RWPE2 (cell line): Measurements from ENCODE around the gene SEM1.
"Not testable (repeated sequence)": the region's sequence is repeated elsewhere in the genome, so short reads cannot be mapped to it uniquely, and the experiment has no call there.

Experiments used
- ATAC-seq: fragments of 200-7000 bp; cut with Tn5 transposase; 3 replicates; pipeline ENCODE4 v1.9.1; 2021; ENCODE audit warnings: low read depth
- DNase-seq: peaks from one replicate; pipeline ENCODE4 v3.0.0-alpha.2; 2020; ENCODE audit warnings: low spot score
- H3K27ac ChIP-seq: fragments of 450-650 bp; 2 replicates; pipeline ENCODE4 v1.5.1; 2017; ENCODE audit warnings: mild to moderate bottlenecking; ENCODE audit not compliant: poor library complexity, severe bottlenecking
- H3K27me3 ChIP-seq: fragments of 250-450 bp; sonication (Bioruptor Pico); 2 replicates; pipeline ENCODE4 v1.5.1; 2021; ENCODE audit warnings: mild to moderate bottlenecking, moderate library complexity; ENCODE audit not compliant: insufficient read depth, poor library complexity, severe bottlenecking
- H3K36me3 ChIP-seq: fragments of 250-450 bp; sonication (Bioruptor Pico); 2 replicates; pipeline ENCODE4 v1.5.1; 2020; ENCODE audit warnings: low read depth, mild to moderate bottlenecking, moderate library complexity
- H3K4me1 ChIP-seq: fragments of 250-450 bp; sonication (Bioruptor Pico); 2 replicates; pipeline ENCODE4 v1.5.1; 2021; ENCODE audit warnings: mild to moderate bottlenecking, moderate library complexity; ENCODE audit not compliant: insufficient read depth, poor library complexity, severe bottlenecking
- H3K4me3 ChIP-seq: fragments of 250-450 bp; sonication (Bioruptor Pico); 2 replicates; pipeline ENCODE4 v1.5.1; 2021; ENCODE audit warnings: mild to moderate bottlenecking, moderate library complexity; ENCODE audit not compliant: severe bottlenecking
- H3K9me3 ChIP-seq: fragments of 250-450 bp; sonication (Bioruptor Pico); 2 replicates; pipeline ENCODE4 v1.5.1; 2021; ENCODE audit warnings: mild to moderate bottlenecking, moderate library complexity; ENCODE audit not compliant: severe bottlenecking
- TF ChIP-seq, protein P1 (sequence below): fragments of 450-650 bp; IDR thresholded peaks from one replicate; pipeline ENCODE4 v1.5.1; 2017; ENCODE audit warnings: mild to moderate bottlenecking, moderate library complexity; ENCODE audit not compliant: poor library complexity, severe bottlenecking

SEM1 gene

DNA sequence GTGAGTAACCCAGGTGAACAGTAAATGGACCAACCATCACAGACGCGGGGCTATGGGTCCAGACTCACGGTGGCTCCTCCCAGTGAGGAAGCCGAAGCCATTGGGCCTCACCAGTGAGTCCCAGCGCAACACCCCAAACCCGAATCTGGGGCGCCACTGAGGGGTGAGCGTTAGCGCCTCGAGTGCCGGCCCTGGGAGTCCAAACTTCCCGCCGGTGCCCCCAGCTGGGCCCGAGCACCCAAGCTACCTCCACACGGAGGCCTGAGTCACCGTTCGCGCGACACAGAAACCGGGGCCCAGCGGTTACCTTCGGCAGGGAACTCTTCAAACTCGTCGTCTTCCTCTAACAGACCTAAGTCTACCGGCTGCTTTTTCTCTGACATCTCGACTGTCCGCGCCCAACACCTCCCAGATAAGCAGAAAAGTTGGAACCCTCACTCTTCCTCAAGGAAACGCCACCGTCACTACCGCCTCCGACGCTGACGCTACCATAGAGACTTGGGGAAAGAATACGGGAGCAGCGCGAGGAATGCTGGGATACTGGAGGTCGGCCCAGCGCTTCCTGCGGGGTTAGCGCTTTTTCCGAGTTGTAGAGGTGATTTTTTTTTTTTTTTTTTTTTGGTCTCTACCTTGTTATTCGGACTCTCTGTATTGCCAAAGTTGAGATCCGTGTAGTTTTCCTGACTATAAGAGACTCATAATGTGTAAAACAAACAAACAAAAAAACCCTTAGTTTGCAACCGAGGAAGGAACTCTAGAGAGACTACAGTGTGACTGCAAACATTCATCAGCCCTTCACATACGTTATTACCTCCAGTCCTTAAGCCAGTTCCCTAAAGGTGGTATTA, at the start of gene SEM1:
SEM1 (minus strand) TSS at position 466 of the 848 bp plus-strand sequence; CDS start at position 383, 83 bp downstream.
- TF ChIP-seq, protein P1, sequence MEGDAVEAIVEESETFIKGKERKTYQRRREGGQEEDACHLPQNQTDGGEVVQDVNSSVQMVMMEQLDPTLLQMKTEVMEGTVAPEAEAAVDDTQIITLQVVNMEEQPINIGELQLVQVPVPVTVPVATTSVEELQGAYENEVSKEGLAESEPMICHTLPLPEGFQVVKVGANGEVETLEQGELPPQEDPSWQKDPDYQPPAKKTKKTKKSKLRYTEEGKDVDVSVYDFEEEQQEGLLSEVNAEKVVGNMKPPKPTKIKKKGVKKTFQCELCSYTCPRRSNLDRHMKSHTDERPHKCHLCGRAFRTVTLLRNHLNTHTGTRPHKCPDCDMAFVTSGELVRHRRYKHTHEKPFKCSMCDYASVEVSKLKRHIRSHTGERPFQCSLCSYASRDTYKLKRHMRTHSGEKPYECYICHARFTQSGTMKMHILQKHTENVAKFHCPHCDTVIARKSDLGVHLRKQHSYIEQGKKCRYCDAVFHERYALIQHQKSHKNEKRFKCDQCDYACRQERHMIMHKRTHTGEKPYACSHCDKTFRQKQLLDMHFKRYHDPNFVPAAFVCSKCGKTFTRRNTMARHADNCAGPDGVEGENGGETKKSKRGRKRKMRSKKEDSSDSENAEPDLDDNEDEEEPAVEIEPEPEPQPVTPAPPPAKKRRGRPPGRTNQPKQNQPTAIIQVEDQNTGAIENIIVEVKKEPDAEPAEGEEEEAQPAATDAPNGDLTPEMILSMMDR = no peak
- H3K4me3 ChIP-seq = peak within 1 kb of the TSS; percentile 90
- peak within 1 kb of the TSS; percentile 68 for H3K27ac ChIP-seq
- H3K36me3 ChIP-seq = peaks cover 26% of the 10 kb centered on the region
- peaks cover 11% of the 10 kb centered on the region for H3K4me1 ChIP-seq
- H3K27me3 ChIP-seq = no peaks in the 10 kb centered on the region
- ATAC-seq = peak; percentile 94
- H3K9me3 ChIP-seq = no peaks in the 10 kb centered on the region
- peak; percentile 74 for DNase-seq

DNA sequence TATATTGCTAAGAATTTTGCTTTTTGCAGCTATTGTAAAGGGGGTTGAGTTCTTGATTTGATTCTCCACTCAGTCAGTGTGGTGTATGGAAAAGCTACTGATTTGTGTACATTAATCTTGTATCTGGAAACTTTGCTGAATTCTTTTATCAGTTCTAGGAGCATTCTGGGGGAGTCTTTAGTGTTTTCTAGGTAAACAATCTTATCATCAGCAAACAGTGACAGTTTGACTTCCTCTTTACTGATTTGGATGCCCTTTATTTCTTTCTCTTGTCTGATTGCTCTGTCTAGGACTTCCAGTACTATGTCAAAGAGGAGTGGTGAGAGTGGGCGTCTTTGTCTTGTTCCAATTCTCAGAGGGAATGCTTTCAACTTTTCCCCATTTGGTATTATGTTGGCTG, 48.2 kb upstream of the SEM1 start:
- not testable (repeated sequence) for H3K27me3 ChIP-seq, H3K27ac ChIP-seq, H3K4me3 ChIP-seq, DNase-seq, H3K9me3 ChIP-seq, H3K36me3 ChIP-seq, H3K4me1 ChIP-seq, ATAC-seq

- Histone ChIP-seq H3K4me3 (no peak overlapping the region), H3K36me3 (no peaks in the 10 kb centered on the region), H3K27me3 (no peaks in the 10 kb centered on the region), H3K4me1 (no peaks in the 10 kb centered on the region), H3K9me3 (no peaks in the 10 kb centered on the region), H3K27ac (no peak overlapping the region)
- TF ChIP-seq, protein P1 = no peak
- DNase-seq (no peak), ATAC-seq (no peak)
Measured at GRCh38 chr7:96747418-96747940, 37.8 kb upstream of the SEM1 start.

DNA sequence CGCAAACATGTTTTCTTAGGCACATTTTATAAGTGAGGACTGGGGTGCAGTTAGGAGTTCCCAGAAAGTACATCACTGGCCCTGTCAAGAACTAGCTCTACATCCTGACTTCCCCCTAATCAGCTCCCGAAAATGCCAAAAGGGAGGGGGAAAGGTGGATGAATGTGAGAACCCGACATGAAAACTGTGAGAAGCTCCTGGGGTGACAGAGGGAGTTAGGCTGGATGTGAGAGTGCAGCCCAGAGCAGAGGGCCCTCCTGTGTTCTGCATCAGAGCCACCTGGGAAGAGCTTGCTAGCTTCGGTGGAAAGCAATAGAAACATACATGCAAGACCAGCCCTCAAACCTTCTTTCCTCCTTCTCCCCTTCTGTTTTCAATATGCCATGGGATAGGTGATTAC, 30.5 kb upstream of the SEM1 start:
- no peak for ATAC-seq
- TF ChIP-seq, protein P1 = no peak
- DNase-seq = no peak
- Histone ChIP-seq H3K27me3 (peaks cover 4% of the 10 kb centered on the region), H3K27ac (no peak overlapping the region), H3K4me1 (no peaks in the 10 kb centered on the region), H3K36me3 (no peaks in the 10 kb centered on the region), H3K4me3 (no peak overlapping the region), H3K9me3 (no peaks in the 10 kb centered on the region)

- Histone ChIP-seq H3K4me3 (no peak overlapping the region), H3K4me1 (no peaks in the 10 kb centered on the region), H3K9me3 (no peaks in the 10 kb centered on the region), H3K36me3 (no peaks in the 10 kb centered on the region), H3K27ac (no peak overlapping the region), H3K27me3 (peaks cover 4% of the 10 kb centered on the region)
- TF ChIP-seq, protein P1 = no peak
- no peak for DNase-seq
- ATAC-seq = no peak
Measured at GRCh38 chr7:96739609-96740008, 30.0 kb upstream of the SEM1 start.
